Sigmoid colon (tissue), 7 donors: ENCODE measurements around the gene BCOR. TPM values are rescaled to one million over a fixed set of nuclear protein-coding genes. Genes with fewer than 3 reads are reported as not detected.

Experiments used
- DNase-seq: peaks from one replicate; pipeline ENCODE4 v3.0.0-alpha.2; 2019
- H3K27ac ChIP-seq, 4 donors: fragments of 200-600 bp; sonication (generic); one replicate each; pipeline ENCODE4 v1.5.1; 2016 to 2019; ENCODE audit warnings: mild to moderate bottlenecking in 1 of 4
- H3K27me3 ChIP-seq, 3 donors: fragments of 200-600 bp; sonication (generic); one replicate each; pipeline ENCODE4 v1.5.1; 2019; ENCODE audit warnings: mild to moderate bottlenecking in 1 of 3
- H3K36me3 ChIP-seq, 4 donors: fragments of 200-600 bp; sonication (generic); one replicate each; pipeline ENCODE4 v1.5.1; 2016 to 2019
- H3K4me1 ChIP-seq, 4 donors: fragments of 200-600 bp; sonication (generic); one replicate each; pipeline ENCODE4 v1.5.1; 2017 to 2019
- H3K4me3 ChIP-seq, 4 donors: fragments of 200-600 bp; sonication (generic); one replicate each; pipeline ENCODE4 v1.5.1; 2017 to 2019; ENCODE audit warnings: mild to moderate bottlenecking in 2 of 4, moderate library complexity in 1 of 4
- H3K9me3 ChIP-seq, 4 donors: fragments of 200-600 bp in 3 of 4; sonication (generic) in 3 of 4; one replicate each; pipeline versions ENCODE4 v1.5.1 to v1.6.1; 2013 to 2019
- CTCF ChIP-seq, 4 experiments: fragments of 450-650 bp in 3 of 4; fragments of 200-600 bp in 1 of 4; IDR thresholded peaks; one replicate each; pipeline ENCODE4 v1.5.1; 2016 to 2019; ENCODE audit warnings: antibody characterized with exemption in 4 of 4, mild to moderate bottlenecking in 3 of 4, moderate library complexity in 2 of 4
- EP300 ChIP-seq, 4 donors: sonication (generic); formaldehyde crosslinking; IDR thresholded peaks; one replicate each; pipeline ENCODE4 v1.6.1; 2017; ENCODE audit warnings: antibody characterized with exemption in 4 of 4
- POLR2A ChIP-seq, 2 donors: fragments of 450-650 bp; IDR thresholded peaks; one replicate each; pipeline ENCODE4 v1.6.1; 2016; ENCODE audit warnings: antibody characterized with exemption in 2 of 2, mild to moderate bottlenecking in 2 of 2, moderate library complexity in 2 of 2
- POLR2AphosphoS5 ChIP-seq, 4 donors: sonication (generic); formaldehyde crosslinking; IDR thresholded peaks; one replicate each; pipeline ENCODE4 v1.6.1; 2017; ENCODE audit warnings: antibody characterized with exemption in 4 of 4
- WGBS, 2 donors: extraction: QIAGEN DNeasy Blood & Tissue Kit; methylation state at CpG; one replicate each; pipeline ENCODE4 v1.1.7; 2013; 5-methylcytosine and 5-hydroxymethylcytosine counted together
- intact Hi-C: fragments of 100-400 bp; cut with DNase I; formaldehyde crosslinking; loops from one replicate; pipeline ENCODE4 v1.15.1; 2023
- polyA plus RNA-seq, 3 donors: library from polyadenylated mRNA; stranded (reverse); fragments of 200-250 nt; gene quantifications; one replicate each; pipeline ENCODE4 v1.2.3, GENCODE V29; 2013
- total RNA-seq, 4 donors: library from RNA; depleted of rRNA; stranded (reverse); fragments of >200 nt; gene quantifications; one replicate each; pipeline ENCODE4 v1.1.0, GENCODE V29; 2016
- donor health status: healthy with polysubstance abuse.
- donor health status: Bipolar disorder and iron deficiency.
- donor health status: healthy.

BCOR gene
- total and polyA plus RNA-seq, 7 donors = 3.5 to 31.6 (median 15.8) TPM

DNA sequence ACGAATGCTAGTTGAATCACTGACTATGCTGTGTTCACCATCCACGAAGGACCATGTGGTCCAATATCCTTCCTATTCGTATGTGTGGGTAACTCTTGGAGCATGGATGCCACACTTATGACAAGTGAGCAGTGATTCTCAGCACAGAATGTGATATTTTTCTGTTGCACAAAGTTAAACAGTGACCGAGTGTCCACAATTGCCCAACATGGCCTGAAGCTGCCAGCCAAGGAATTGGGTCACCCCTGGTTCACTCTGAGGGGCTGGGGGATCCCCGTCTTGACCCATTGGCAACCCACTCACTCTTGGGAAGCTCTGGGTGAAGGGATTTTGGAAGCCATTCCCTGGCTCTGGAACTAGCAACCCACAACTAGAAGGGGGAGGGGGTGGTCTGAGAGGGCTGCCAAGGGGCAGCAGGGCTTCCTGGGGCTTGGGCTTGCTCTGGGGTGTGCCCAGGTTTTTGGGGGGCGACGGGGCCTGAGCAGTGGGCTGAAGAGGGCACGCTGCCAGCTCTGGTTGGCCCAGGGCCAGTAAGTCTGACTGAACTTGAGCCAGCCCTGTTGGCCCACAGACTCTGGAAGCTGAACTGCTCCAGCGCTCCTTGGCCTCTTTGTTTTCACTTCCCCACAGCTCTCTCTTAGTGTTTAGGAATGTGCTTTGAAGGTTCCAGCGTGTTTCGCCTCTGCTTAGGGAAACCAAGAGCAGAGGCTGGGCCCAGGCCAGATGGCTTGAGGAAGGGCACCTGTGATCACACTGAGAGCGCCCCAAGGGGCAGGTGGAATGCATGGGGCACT, 43.1 kb upstream of the BCOR start:
- TF ChIP-seq POLR2AphosphoS5 (IDR thresholded peaks at IDR 0.05) = peak; percentile 5 to 44 (median 10)
- TF ChIP-seq CTCF (IDR thresholded peaks at IDR 0.05) = no peak
- Histone ChIP-seq H3K27ac (peak overlapping the region; percentile 69 to 83 (median 76)), H3K9me3 (no peaks in the 10 kb centered on the region), H3K27me3 (peaks cover 0 to 9% (median 0%) of the 10 kb centered on the region in 3 donors), H3K4me3 (no peak overlapping the region), H3K4me1 (peaks cover 0 to 35% (median 22%) of the 10 kb centered on the region in 4 donors), H3K36me3 (no peaks in the 10 kb centered on the region)
- DNase-seq = peak; percentile 72
- intact Hi-C loops = no loop called here
- WGBS, 2 donors = 40 to 54% methylated on average over 12 of the region's 12 CpGs

- H3K9me3 ChIP-seq = no peaks in the 10 kb centered on the region
- no peaks in the 10 kb centered on the region for H3K27me3 ChIP-seq
- peak overlapping the region; percentile 59 to 78 (median 70) for H3K27ac ChIP-seq
- peaks cover 0 to 9% (median 4%) of the 10 kb centered on the region in 4 donors for H3K4me1 ChIP-seq
- intact Hi-C loops = no loop called here
- 21 to 52% methylated on average over 7 of the region's 7 CpGs for WGBS, 2 donors
- H3K36me3 ChIP-seq = no peaks in the 10 kb centered on the region
- no peak overlapping the region for H3K4me3 ChIP-seq
- TF ChIP-seq POLR2A (IDR thresholded peaks at IDR 0.05) (no peak), CTCF (IDR thresholded peaks at IDR 0.05) (no peak), POLR2AphosphoS5 (IDR thresholded peaks at IDR 0.05) (peak in 2 of 4 donors; percentile 55 to 63), EP300 (IDR thresholded peaks at IDR 0.05) (peak in 3 of 4 donors; percentile 22 to 78 (median 39))
- peak; percentile 92 for DNase-seq
Observed at GRCh38 chrX:40132751-40133150, 35.0 kb upstream of the BCOR start.

DNA sequence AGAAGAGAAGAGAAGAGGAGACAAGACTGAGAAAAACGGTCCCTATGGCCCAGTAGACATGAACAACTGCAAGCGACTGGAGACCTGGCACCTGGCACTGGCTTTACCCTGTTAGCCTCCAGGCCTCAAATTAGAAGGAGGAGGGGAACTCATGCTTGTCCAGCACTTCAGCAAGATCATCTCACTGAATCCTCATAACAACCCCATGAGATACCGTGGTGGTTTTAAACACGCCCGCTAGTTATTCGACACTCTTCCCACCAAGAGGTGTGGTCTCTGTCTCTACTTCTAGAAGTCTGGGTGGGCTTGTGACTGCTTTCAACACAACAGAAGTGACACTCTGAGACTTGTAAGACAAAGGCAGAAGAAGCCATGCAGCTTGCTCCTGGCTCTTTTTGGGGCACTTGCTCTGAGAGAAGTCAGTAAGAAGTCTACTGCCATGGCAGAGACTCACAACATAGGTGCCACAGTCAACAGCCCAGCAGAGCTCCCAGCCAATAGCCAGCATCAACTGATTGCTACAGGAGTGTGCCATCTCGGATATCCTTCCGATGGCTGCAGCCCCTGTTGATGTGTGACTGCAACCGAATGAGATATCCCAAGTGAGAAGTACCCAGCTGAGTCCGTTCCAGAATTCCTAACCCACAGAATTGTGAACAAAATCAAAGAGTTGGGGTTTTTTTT, 34.0 kb upstream of the BCOR start:
- no peak overlapping the region for H3K4me3 ChIP-seq
- H3K36me3 ChIP-seq = no peaks in the 10 kb centered on the region
- no peaks in the 10 kb centered on the region for H3K27me3 ChIP-seq
- peak overlapping the region; percentile 59 to 78 (median 70) for H3K27ac ChIP-seq
- no peak for DNase-seq
- TF ChIP-seq POLR2A (IDR thresholded peaks at IDR 0.05) = no peak
- no peak for TF ChIP-seq EP300 (IDR thresholded peaks at IDR 0.05)
- no peak for TF ChIP-seq CTCF (IDR thresholded peaks at IDR 0.05)
- TF ChIP-seq POLR2AphosphoS5 (IDR thresholded peaks at IDR 0.05) = no peak
- no peaks in the 10 kb centered on the region for H3K9me3 ChIP-seq
- peaks cover 0 to 9% (median 4%) of the 10 kb centered on the region in 4 donors for H3K4me1 ChIP-seq
- intact Hi-C loops = no loop called here
- WGBS, 2 donors = 89 to 96% methylated on average over 10 of the region's 10 CpGs

- WGBS, 2 donors = 95 to 96% methylated on average over 6 of the region's 6 CpGs
Observed at GRCh38 chrX:40130207-40130606, 32.4 kb upstream of the BCOR start.

More at GRCh38 chrX:40130207-40130606, 32.4 kb upstream of the BCOR start:
- H3K27me3 ChIP-seq = no peaks in the 10 kb centered on the region
- DNase-seq = no peak
- no peaks in the 10 kb centered on the region for H3K9me3 ChIP-seq
- no peak overlapping the region for H3K4me3 ChIP-seq
- no peak overlapping the region for H3K27ac ChIP-seq
- H3K4me1 ChIP-seq = peaks cover 0 to 9% (median 4%) of the 10 kb centered on the region in 4 donors
- TF ChIP-seq CTCF (IDR thresholded peaks at IDR 0.05) = no peak
- no peak for TF ChIP-seq POLR2A (IDR thresholded peaks at IDR 0.05)
- no peak for TF ChIP-seq EP300 (IDR thresholded peaks at IDR 0.05)
- no peak for TF ChIP-seq POLR2AphosphoS5 (IDR thresholded peaks at IDR 0.05)
- H3K36me3 ChIP-seq = no peaks in the 10 kb centered on the region
- intact Hi-C loops = no loop called here
